Dendritic cell treated with granulocyte-macrophage colony-stimulating factor and Interleukin-4, amounts not matched to agents 40 ng/mL and 50 ng/mL, for 4 days (primary cell): Measurements from ENCODE around the gene CAPN9.

Experiments
- H3K27ac Mint-ChIP-seq: one replicate; pipeline ENCODE4 v1.8.0; 2022; ENCODE audit warnings: mild to moderate bottlenecking, mixed read lengths
- H3K27me3 Mint-ChIP-seq: one replicate; pipeline ENCODE4 v1.8.0; 2022; ENCODE audit warnings: mild to moderate bottlenecking, mixed read lengths
- H3K36me3 Mint-ChIP-seq: one replicate; pipeline ENCODE4 v1.8.0; 2022; ENCODE audit warnings: low read depth, mixed read lengths
- H3K4me1 Mint-ChIP-seq: one replicate; pipeline ENCODE4 v1.8.0; 2022; ENCODE audit warnings: low read depth, mixed read lengths
- H3K4me3 Mint-ChIP-seq: one replicate; pipeline ENCODE4 v1.8.0; 2022; ENCODE audit warnings: mild to moderate bottlenecking, moderate library complexity, mixed read lengths
- H3K9me3 Mint-ChIP-seq: one replicate; pipeline ENCODE4 v1.8.0; 2022; ENCODE audit warnings: mixed read lengths
- intact Hi-C: fragments of 100-400 bp; cut with micrococcal nuclease; formaldehyde crosslinking; loops from one replicate; pipeline ENCODE4 v1.15.0; 2022

The CAPN9 gene

DNA sequence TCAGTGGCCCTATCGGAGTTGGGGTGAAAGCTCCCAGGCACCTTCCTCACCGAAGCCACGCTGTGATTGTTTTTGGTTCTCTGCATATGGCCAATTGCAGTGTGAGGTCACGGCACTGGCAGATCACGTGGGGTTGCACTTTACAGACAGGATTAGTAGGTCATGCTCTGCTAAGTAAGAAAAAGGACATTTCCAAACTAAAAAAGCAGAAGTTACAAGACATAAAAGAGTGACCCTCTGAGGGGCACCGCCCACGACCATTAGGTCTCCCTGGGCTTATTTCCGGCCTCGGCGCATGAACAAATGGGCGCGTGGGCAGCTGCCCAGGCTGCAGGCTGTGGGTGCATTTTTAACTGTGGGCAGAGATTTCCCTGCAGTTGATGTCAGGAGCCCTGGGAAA, 2.0 kb downstream of the CAPN9 start:
- Mint-ChIP-seq H3K4me1 (peaks cover 5% of the 10 kb centered on the region), H3K27me3 (no peaks in the 10 kb centered on the region), H3K9me3 (no peaks in the 10 kb centered on the region), H3K27ac (no peak overlapping the region), H3K4me3 (no peak overlapping the region), H3K36me3 (no peaks in the 10 kb centered on the region)
- intact Hi-C loops: no loop called here

DNA sequence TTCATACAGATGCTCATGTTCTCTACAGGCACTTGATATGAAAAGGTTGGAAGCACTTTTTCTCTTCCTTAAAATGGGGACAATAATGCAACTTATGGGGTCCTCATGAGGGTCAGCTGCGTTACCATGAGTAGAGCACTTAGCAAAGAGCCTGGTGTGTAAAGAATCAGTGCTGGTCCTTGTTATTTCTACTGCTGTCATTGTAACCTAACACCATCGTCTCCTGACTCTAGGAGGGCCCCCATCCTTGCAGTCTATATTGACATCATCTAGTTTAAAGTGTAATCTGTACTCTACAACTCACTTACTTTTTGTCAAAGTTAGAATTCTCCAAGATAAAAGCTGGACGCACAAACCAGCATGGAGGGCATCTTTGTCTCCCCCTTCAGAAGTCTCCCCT, 2.4 kb downstream of the CAPN9 start:
- Mint-ChIP-seq H3K27me3 (no peaks in the 10 kb centered on the region), H3K27ac (no peak overlapping the region), H3K4me3 (no peak overlapping the region), H3K9me3 (no peaks in the 10 kb centered on the region), H3K36me3 (no peaks in the 10 kb centered on the region), H3K4me1 (peaks cover 5% of the 10 kb centered on the region)
- intact Hi-C loops: no loop called here

DNA sequence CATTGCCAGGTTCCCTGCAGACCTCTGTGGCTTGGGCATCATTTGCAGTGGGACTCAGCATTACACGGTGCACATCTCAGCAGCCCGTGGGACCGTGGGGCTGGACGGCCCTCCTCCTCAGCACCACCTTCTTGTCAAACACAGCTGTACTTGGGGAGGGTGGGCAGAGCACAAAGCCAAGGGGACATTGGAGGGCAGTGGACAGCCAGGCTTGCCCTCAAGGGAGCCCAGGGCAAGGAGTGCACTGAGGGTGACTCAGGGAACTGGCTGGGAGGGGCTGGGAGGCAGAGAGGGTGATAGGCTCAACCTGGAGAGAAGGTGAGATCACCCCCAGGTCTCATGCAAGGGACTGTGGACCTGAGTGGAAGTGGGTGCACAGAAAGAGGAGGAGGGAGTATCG, 3.4 kb downstream of the CAPN9 start:
- peaks cover 5% of the 10 kb centered on the region for H3K4me1 Mint-ChIP-seq
- H3K9me3 Mint-ChIP-seq: no peaks in the 10 kb centered on the region
- no peaks in the 10 kb centered on the region for H3K27me3 Mint-ChIP-seq
- intact Hi-C loops: no loop called here
- H3K4me3 Mint-ChIP-seq: no peak overlapping the region
- H3K27ac Mint-ChIP-seq: no peak overlapping the region
- H3K36me3 Mint-ChIP-seq: no peaks in the 10 kb centered on the region

DNA sequence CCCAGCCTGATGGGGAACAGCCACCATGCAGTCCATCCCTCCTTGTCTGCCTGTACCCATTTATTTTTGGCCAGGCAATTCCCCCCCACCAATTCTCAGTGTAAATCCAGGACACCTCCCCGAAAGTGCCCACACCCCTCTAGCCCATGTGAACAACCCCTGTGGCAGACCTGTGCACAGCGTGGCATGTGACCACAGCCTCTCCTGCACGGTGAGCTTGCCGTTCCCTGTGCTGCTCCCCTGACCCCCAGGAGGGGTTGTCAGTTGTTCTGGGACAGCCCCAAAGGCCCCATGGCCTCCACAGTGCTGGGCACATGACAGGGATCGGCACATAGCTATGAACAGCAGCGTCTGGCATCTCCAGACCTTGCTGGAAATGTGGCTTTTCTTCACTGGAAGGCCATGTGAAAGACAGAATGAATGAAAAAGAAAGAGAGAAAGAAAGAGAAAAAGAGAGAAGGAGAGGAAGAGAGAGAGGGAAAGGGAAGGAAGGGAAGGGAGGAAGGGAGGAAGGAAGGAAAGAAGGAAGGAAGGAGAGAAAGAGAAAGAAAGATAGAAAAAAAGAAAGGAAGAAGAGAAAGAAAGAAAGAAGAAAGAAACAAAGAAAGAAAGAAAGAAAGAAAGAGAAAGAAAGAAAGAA, 3.9 kb downstream of the CAPN9 start:
- Mint-ChIP-seq H3K4me1 (peaks cover 5% of the 10 kb centered on the region), H3K36me3 (no peaks in the 10 kb centered on the region), H3K27me3 (no peaks in the 10 kb centered on the region), H3K4me3 (no peak overlapping the region), H3K9me3 (no peaks in the 10 kb centered on the region), H3K27ac (no peak overlapping the region)
- intact Hi-C loops: no loop called here

DNA sequence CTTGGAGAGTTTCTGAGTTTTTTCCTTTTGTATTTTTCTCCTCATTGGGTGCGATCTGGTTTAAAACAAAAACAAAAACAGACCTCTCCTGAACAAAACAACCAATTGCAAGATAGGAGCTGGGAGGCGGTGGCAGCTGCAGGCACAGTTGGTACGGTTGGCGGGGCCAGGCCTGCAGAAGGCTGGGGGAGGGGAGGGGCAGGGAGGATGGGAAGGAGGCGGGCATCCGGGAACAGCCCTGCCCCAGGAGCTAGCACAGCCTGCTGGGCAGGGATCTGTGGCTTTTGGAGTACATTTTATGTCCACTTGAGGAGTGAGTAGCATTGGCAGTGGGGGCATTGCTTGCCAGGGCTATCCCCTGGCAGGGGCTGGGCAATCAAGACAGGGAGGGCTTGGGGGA, 5.2 kb downstream of the CAPN9 start:
- intact Hi-C loops: no loop called here
- Mint-ChIP-seq H3K4me1 (peaks cover 5% of the 10 kb centered on the region), H3K27ac (no peak overlapping the region), H3K9me3 (no peaks in the 10 kb centered on the region), H3K27me3 (no peaks in the 10 kb centered on the region), H3K36me3 (no peaks in the 10 kb centered on the region), H3K4me3 (no peak overlapping the region)

DNA sequence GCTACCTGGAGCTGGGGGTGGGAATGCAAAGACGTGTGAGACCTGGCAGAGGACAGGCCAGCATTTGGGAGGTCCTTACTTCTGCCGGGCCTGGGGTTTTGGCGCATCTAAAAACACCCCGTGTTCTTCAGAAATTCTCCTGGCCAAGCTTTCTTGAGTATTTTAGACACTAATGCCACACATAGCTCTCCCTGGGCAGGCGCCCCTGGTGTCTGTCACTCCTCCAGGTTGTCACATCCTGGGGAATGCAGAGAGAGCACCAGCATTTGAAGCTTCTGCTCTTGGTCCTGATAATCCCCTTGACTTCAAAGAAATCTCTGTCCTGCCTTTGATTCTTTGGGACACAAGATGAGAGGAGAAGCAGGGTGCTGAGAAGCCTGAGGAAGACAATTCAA, 6.0 kb downstream of the CAPN9 start:
- H3K4me3 Mint-ChIP-seq: no peak overlapping the region
- peaks cover 5% of the 10 kb centered on the region for H3K4me1 Mint-ChIP-seq
- no peak overlapping the region for H3K27ac Mint-ChIP-seq
- H3K9me3 Mint-ChIP-seq: no peaks in the 10 kb centered on the region
- intact Hi-C loops: no loop called here
- no peaks in the 10 kb centered on the region for H3K27me3 Mint-ChIP-seq
- no peaks in the 10 kb centered on the region for H3K36me3 Mint-ChIP-seq

DNA sequence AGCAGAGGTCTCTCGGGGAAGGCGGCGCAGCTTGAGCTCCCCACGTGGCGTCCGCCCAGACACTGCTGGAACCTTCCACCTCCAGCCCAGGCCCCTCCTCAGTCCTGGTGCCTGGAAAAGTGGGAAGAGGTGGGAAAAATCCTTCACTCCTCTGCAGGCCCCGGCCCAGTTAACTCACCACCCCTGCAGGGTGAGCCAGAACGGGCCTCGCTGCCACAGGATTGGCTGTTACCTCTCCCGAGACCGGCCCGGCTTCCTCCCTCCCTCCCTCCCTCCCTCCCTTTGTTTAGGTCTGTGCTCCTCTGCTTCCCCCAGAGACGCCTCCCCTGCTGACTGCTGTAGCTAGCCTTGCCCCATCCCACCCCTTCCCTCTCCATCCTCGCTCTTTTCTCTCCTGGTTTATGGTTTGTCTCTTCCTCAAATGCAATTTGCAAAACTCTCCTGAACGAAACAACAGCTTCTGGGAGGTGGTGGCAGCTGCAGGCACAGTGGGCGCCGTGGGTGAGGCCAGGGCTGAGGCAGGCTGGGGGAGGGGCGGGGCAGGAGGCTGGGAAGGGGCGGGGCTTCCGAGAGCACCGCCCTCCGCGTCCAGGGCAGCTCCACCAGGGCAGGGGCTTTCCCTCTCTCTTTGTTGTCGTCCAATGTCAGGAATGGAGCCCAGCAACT, 6.5 kb downstream of the CAPN9 start:
- Mint-ChIP-seq H3K27me3 (no peaks in the 10 kb centered on the region), H3K9me3 (no peaks in the 10 kb centered on the region), H3K4me3 (peak overlapping the region; percentile 49), H3K27ac (no peak overlapping the region), H3K4me1 (peaks cover 5% of the 10 kb centered on the region), H3K36me3 (no peaks in the 10 kb centered on the region)
- intact Hi-C loops: no loop called here

DNA sequence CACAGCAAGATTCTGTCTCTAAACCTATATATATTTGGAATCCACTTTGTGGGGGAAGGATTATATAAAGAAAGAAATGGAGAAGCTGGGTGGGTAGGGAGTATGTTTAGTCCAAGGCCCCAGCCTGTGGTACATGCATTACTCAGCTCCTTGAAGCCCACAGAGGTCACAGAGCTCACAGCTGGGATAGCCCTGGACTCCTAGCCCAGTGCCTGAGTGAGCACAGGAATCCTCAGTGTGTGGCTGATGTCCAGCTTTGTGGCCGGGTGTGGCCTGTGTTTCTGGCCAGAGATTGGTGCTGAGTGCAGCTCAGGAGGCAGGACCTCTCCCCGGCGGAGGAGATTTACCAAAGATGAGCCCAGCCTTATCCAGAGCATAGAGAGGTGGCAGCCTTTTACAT, 7.6 kb downstream of the CAPN9 start:
- intact Hi-C loops: no loop called here
- H3K27me3 Mint-ChIP-seq: no peaks in the 10 kb centered on the region
- no peak overlapping the region for H3K4me3 Mint-ChIP-seq
- no peak overlapping the region for H3K27ac Mint-ChIP-seq
- peaks cover 5% of the 10 kb centered on the region for H3K4me1 Mint-ChIP-seq
- no peaks in the 10 kb centered on the region for H3K36me3 Mint-ChIP-seq
- H3K9me3 Mint-ChIP-seq: no peaks in the 10 kb centered on the region

DNA sequence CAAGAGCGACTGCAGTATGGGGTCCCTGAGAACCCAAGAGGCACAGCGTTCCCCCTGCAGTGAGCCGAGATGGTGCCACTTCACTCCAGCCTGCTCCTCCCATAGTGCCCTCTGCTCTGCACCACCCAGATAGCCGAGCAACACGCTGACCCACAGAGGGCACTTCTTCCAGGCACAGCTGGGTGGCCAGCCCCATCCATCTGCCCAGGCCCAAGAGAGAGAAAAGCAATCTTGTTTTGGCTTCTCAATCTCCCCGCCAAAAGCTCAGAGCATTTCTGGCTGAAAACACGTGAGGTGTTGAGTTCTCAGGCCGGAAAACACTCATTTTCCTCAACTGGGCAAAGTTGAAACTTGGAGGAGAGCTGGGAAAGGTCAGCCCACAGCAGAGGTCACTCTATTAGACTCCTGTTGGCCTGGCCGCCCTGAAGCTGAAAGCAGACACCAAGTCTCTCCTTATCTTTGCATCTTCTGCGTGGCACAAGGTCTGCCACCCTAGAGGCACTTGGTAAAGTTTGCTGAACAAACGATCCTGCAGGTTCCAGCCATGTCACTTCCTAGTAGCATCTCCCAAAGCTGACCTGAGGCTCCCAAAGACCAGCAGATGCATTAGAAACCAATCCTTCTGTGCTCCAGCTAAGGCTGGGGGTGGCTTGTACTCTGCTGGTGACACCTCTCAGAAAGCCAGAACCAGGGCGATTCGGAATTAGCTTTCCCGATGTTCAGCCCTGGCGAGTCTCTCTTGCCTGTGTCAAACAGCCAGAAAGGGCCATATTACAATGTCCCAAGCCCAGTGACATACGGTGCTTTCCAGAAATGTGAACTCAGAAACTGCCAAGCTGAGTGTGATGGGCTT, 10.9 kb downstream of the CAPN9 start:
- Mint-ChIP-seq H3K36me3 (no peaks in the 10 kb centered on the region), H3K27ac (no peak overlapping the region), H3K4me1 (peaks cover 5% of the 10 kb centered on the region), H3K4me3 (no peak overlapping the region), H3K27me3 (peaks cover 3% of the 10 kb centered on the region), H3K9me3 (no peaks in the 10 kb centered on the region)
- intact Hi-C loops: no loop called here

DNA sequence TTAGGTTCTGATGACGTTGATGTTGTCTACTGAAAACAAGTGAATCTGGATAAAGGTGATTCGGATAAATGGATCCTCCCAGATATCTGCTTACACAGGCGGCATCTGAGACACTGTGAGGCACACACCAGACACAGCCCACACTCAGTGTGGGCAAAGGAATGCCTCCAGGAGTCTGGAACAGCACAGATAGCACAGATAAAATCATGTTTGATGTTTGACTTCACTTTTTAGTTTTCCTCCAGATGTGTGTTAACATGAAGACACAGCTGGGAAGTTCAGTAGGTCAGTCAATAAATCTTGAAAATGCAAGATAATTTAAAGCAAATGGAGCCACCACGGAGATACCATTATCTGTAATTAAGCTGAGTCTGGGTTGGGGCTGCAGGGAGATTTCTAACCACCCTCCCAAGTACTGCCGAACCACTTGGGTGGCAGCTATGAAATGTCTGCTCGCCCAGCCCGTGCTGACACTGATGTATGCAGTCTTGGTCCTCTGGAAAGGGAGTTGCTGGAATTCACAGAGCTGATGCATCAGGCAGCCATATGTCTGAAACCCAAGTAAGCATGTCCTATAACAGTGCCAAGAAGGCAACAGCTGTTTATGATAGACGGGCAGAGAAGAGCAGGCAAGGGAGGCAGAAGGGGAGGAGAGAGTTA, 11.7 kb downstream of the CAPN9 start:
- intact Hi-C loops: no loop called here
- no peak overlapping the region for H3K27ac Mint-ChIP-seq

DNA sequence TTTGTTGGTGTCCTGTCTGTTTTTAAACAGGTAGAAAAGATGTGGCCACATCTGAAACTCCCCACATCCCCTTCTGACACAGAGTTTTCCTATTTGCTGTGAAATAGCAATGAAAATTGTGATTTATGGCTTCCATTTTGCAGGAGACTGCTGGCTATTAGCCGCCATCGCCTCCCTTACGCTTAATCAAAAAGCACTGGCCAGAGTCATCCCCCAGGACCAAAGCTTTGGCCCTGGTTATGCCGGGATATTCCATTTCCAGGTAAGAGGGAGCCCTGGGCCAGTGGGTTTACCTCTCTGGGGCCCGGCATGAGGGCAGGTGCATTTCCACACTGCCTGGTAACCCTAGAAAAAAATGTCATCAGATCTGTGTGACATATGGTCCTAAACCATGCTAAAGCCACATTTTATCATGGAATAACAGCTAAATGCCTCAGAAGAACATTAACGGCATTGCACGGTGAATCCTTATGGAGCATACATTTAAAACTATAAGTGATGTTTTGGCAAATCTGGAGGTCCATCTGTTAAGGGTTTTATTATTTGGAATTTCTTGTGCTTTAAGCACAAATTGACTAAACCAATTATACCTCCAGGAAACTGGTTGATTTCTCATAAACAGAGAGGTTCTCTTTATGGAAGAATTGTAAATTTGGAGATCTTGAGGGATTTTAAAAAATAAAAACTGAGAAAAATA, 12.3 kb downstream of the CAPN9 start:
- no peak overlapping the region for H3K27ac Mint-ChIP-seq
- H3K36me3 Mint-ChIP-seq: no peaks in the 10 kb centered on the region
- no peaks in the 10 kb centered on the region for H3K9me3 Mint-ChIP-seq
- peaks cover 5% of the 10 kb centered on the region for H3K27me3 Mint-ChIP-seq
- no peaks in the 10 kb centered on the region for H3K4me1 Mint-ChIP-seq
- H3K4me3 Mint-ChIP-seq: no peak overlapping the region
- intact Hi-C loops: no loop called here

More for the DNA sequence above, 11.7 kb downstream of the CAPN9 start:
- peaks cover 3% of the 10 kb centered on the region for H3K27me3 Mint-ChIP-seq
- H3K9me3 Mint-ChIP-seq: no peaks in the 10 kb centered on the region
- no peaks in the 10 kb centered on the region for H3K36me3 Mint-ChIP-seq
- H3K4me3 Mint-ChIP-seq: no peak overlapping the region
- H3K4me1 Mint-ChIP-seq: peaks cover 3% of the 10 kb centered on the region

DNA sequence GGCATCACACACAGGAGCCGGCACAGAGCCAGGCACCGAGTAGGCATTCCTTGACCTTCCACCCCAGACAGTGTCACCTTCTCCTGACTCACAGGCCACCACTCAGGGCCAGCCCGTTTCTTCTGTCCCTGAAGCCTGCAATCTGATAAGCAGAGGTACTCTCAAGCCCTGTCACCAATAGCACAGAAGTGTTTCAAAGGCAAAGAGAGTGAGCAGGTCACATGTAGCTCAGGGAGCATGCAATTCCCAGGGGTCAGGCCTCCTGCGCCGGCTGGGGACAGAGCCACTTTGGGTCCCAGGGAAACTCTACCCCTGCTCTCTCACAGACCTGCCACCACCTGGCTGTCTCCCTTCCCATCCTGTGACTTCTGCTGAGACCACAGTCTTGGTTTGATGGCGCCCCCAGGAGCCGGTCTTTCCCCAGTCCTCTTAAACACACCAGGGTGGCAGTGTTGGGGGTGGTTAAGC, 13.2 kb downstream of the CAPN9 start:
- no peak overlapping the region for H3K4me3 Mint-ChIP-seq
- intact Hi-C loops: no loop called here
- H3K4me1 Mint-ChIP-seq: no peaks in the 10 kb centered on the region
- no peak overlapping the region for H3K27ac Mint-ChIP-seq
- H3K9me3 Mint-ChIP-seq: no peaks in the 10 kb centered on the region
- H3K27me3 Mint-ChIP-seq: peaks cover 8% of the 10 kb centered on the region
- no peaks in the 10 kb centered on the region for H3K36me3 Mint-ChIP-seq

DNA sequence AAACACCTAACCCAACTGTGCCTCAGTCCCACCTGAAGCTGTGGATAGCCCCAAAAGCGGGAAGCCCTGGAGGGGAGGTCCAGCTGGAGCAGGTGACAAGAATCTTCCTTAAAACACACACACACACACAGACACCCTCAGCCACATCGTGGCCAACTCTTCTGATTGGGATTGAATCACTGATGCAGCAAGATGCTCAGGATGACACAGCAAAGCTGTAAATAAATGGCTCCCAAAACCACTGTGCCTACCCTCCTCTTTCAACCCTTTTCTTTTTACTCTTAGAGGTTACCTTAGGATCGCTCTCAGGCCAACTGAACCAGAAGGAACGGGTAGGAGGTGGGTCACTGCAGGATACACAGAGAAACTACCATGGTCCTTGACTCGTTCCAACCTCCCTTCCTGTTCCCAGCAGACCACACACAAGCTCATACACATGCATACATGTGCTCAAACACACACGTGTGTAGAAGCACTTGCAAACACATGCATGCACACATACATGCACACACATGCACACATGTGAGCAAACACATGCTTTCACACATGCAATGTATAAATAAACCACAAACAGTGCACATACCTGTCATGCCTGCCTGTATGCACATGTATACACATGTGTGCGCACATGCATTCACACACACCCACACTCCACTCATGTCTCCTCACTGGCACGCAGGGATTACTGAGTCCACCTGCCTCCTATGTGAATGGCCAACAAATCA, 14.4 kb downstream of the CAPN9 start:
- Mint-ChIP-seq H3K27me3 (peaks cover 8% of the 10 kb centered on the region), H3K4me1 (no peaks in the 10 kb centered on the region), H3K4me3 (no peak overlapping the region), H3K9me3 (no peaks in the 10 kb centered on the region), H3K36me3 (no peaks in the 10 kb centered on the region), H3K27ac (no peak overlapping the region)
- intact Hi-C loops: no loop called here
